Omental fat pad (tissue), 4 donors: ENCODE measurements around the gene S100A4. TPM values are rescaled to one million over a fixed set of nuclear protein-coding genes. Genes with fewer than 3 reads are reported as not detected.
"Not testable (repeated sequence)": the region's sequence is repeated elsewhere in the genome, so short reads cannot be mapped to it uniquely, and the experiment has no call there.

Source experiments
- ATAC-seq: fragments of 150-250 bp; one replicate; pipeline ENCODE4 v1.9.1; 2016; ENCODE audit warnings: mild to moderate bottlenecking, moderate library complexity; ENCODE audit not compliant: low FRiP score
- DNase-seq: peaks from one replicate; pipeline ENCODE4 v3.0.0-alpha.2; 2019; ENCODE audit warnings: low spot score
- total RNA-seq, 4 donors: library from RNA; depleted of rRNA; stranded (reverse); fragments of >200 nt; gene quantifications; one replicate each; pipeline ENCODE4 v1.1.0, GENCODE V29; 2016
- TF ChIP-seq, protein P1 (sequence below), 3 donors: fragments of 450-650 bp; IDR thresholded peaks; one replicate each; pipeline ENCODE4 v1.5.1; 2016 to 2017; ENCODE audit warnings: antibody characterized with exemption in 3 of 3, mild to moderate bottlenecking in 3 of 3, moderate library complexity in 2 of 3

Gene S100A4
- total RNA-seq, 4 donors from 2014 or later, result 323 to 723 (median 337) TPM

DNA sequence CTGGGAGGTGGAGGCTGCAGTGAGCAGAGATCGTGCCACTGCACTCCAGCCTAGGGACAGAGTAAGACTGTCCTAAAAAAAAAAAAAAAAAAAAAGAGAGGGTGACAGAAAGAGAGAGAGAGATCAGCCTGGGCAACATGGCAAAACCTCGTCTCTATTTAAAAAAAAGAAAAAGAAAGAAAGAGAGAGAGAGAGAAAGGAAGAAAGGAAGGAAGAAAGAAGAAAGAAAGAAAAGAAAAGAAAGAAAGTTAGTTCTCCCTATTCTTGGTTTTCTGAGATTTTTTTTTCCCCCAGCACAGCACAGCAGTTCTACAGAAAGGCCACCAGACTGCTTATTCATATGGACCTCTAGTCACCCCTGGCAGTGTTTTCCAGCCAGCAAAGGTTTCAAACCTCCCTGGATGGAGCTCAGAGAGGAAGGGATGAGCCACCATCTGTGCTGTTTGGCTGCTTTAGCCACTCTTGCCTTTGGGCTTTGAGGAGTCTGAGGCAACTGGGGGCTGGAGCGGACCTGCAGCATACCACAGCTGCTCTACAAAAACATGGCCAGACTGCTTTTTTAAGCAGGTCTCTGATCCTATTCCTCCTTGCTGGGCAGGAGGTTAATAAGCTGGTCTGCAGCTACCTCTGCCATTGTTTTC, 20.4 kb downstream of the S100A4 start:
- DNase-seq (no peak), ATAC-seq (no peak)
- TF ChIP-seq, protein P1, sequence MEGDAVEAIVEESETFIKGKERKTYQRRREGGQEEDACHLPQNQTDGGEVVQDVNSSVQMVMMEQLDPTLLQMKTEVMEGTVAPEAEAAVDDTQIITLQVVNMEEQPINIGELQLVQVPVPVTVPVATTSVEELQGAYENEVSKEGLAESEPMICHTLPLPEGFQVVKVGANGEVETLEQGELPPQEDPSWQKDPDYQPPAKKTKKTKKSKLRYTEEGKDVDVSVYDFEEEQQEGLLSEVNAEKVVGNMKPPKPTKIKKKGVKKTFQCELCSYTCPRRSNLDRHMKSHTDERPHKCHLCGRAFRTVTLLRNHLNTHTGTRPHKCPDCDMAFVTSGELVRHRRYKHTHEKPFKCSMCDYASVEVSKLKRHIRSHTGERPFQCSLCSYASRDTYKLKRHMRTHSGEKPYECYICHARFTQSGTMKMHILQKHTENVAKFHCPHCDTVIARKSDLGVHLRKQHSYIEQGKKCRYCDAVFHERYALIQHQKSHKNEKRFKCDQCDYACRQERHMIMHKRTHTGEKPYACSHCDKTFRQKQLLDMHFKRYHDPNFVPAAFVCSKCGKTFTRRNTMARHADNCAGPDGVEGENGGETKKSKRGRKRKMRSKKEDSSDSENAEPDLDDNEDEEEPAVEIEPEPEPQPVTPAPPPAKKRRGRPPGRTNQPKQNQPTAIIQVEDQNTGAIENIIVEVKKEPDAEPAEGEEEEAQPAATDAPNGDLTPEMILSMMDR (IDR thresholded peaks at IDR 0.05), result no peak

DNA sequence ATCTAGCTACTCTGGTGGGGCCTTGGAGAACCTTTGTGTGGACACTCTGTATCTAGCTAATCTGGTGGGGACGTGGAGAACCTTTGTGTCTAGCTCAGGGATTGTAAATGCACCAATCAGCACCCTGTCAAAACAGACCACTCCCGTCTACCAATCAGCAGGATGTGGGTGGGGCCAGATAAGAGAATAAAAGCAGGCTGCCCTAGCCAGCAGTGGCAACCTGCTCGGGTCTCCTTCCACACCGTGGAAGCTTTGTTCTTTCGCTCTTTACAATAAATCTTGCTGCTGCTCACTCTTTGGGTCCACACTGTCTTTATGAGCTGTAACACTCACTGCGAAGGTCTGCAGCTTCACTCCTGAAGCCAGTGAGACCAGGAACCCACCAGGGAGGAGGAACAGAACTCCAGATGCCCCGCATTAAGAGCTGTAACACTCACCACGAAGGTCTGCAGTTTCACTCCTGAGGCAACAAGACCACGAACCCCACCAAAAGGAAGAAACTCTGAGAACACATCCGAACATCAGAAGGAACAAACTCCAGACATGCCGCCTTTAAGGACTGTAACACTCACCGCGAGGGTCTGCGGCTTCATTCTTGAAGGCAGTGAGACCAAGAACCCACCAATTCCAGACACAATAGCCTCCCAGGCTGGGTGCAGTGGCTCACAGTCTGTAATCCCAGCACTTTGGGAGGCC, 23.1 kb downstream of the S100A4 start:
- not testable (repeated sequence) for DNase-seq

DNA sequence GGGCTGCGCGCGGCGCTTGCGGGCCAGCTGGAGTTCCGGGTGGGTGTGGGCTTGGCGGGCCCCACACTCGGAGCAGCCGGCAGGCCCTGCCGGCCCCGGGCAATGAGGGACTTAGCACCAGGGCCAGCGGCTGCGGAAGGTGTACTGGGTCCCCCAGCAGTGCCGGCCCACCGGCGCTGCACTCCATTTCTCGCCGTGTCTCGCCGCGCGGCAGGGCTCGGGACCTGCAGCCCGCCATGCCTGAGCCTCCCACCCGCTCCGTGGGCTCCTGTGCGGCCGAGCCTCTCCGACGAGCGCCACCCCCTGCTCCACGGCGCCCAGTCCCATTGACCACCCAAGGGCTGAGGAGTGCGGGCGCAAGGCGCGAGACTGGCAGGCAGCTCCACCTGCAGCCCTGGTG, 23.8 kb downstream of the S100A4 start:
- DNase-seq, ATAC-seq: not testable (repeated sequence)

More for the DNA sequence above, 23.1 kb downstream of the S100A4 start:
- ATAC-seq, result not testable (repeated sequence)

DNA sequence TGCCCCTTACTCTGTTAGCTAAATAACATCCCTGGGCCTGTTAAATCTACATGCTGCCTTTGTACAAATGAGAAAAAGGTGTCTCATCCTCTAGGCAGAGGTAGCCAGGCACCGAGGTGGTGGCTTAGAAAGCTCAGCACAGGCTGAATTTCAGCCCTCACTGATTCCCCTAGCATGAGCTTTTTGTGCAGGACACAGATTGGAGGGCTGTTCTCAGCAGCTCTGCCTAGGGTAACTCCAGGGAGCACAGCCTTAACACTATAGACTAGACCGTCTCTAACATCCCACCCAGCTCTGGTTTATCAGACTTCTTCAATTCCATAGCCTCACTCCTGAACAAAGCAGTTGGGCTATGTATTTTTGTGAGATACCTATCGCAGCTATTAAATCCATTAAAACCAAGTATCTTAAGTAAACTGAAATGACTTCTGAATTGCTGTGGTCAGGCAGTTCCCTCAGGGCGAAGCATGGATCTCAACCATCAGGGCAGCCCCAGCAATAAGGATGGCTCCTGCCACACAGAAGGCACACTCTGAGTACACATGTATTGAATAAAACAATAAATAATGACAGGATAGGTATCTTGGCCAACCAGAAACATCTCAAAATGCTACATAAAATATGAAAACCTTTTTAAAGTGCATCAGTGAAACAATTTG, 24.7 kb downstream of the S100A4 start:
- DNase-seq (no peak), ATAC-seq (no peak)
- TF ChIP-seq, protein P1 (IDR thresholded peaks at IDR 0.05), result no peak

DNA sequence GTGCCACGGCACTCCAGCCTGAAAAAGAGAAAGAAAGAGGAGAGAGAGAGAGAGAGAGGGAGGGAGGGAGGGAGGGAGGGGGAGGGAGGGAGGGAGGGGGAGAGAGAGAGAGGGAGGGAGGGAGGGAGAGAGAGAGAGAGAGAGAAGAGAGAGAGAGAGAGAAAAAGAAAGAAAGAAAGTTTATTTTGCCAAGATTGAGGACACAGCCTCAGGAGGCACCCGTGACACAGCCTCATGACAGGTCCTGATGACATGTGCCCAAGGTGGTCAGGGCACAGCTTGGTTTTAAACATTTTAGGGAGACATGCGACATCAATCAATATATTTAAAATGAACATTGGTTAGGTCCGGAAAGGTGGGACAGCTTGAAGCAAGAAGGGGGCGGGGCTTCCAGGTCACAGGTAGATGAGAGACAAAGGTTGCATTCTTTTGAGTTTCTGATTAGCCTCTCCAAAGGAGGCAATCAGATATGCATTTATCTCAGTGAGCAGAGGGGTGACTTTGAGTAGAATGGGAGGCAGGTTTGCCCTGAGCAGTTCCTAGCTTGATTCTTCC, 25.4 kb downstream of the S100A4 start:
- ATAC-seq, DNase-seq: not testable (repeated sequence)

DNA sequence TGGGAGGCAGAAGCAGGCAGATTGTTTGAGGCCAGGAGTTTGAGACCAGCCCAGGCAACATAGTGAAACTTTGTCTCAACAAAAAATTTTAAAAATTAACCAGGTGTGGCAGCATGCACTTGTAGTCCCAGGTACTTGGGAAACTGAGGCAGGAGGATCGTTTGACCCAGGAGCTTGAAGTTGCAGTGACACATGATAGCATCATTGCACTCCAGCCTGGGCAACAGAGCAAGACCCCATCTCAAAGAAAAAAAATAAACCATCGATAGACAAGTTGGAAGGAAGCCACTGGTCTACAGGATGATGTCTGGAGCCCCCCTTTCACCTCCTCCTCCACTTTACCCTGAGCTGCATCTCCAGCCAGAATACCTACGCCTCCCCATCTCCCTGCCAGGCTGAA, 26.4 kb downstream of the S100A4 start:
- TF ChIP-seq, protein P1 (IDR thresholded peaks at IDR 0.05), result no peak
- ATAC-seq (no peak), DNase-seq (no peak)

DNA sequence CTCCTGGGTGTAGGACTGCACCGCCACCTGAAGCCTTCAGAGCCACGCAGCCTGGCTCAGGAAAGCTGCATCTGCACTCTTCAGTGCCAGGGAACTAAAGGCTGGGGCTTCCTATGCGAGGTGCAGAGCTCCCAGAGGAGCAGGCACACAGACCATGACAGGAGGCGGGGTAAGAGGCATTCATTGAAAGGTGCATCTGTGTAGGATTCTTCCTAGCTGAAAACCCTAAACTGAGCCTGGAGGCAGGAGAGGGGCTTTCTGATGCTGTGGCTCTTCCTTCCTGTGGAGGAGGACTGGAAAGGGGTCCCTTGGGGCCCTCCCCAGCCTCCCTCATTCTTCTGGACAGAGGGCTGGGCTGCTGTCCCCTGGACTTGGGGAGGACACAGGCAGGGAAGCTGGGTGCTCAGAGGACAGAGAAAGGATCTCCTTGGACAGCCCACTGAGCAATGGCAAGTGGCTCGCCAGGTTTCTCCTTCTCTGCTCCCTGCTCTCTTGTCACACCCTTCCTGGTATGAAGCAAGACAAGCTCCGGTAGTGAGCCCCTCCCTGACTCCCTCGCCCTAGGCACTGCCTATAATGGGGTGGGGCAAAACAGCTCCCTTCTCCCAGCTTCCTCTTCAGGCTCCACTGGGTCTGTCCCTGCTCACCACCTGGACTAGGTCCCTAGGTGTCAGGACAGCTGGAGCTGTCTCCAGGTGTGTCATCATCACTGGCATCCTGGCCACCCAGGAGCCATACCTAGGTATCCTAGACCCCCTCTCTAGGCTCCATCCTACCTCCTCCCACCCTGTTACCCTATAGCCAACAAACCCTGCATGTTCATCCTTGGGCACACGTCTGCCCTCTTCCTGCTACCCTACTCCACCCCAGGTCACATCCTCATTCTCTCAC, 29.9 kb downstream of the S100A4 start:
- DNase-seq, result no peak
- TF ChIP-seq, protein P1 (IDR thresholded peaks at IDR 0.05), result no peak
- no peak for ATAC-seq

DNA sequence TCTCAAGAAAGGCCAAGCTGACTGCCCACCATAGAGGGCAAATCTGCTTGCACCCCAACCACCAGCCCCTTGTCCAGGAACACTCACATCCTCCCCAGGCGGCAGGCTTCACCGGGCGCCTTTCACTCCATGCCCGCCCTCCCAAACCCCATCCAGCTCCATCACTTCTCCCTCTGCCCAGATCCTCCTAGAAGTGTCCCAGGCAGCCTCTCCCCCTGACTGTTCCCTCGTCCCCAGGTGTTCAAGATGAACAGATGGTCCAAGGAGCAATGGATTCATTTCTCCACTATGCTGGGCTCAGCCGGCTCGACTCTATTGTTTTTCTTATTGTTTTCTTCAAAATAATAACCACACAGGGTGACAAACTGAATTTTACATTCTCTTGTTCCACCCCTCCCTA, 31.9 kb downstream of the S100A4 start:
- no peak for DNase-seq
- TF ChIP-seq, protein P1 (IDR thresholded peaks at IDR 0.05), result no peak

More for the DNA sequence above, 31.9 kb downstream of the S100A4 start:
- ATAC-seq, result no peak
